GM23248 (cell line): ENCODE data around the gene UPP1.

Source experiments
- EZH2 ChIP-seq: fragments of 200-600 bp; sonication (generic); IDR thresholded peaks from 2 replicates; pipeline ENCODE4 v1.6.1; 2018; ENCODE audit warnings: antibody characterized with exemption, mild to moderate bottlenecking; ENCODE audit not compliant: insufficient read depth, poor library complexity, severe bottlenecking
- EZH2phosphoT487 ChIP-seq: fragments of 200-600 bp; sonication (generic); IDR thresholded peaks from 2 replicates; pipeline ENCODE4 v1.6.1; 2018; ENCODE audit warnings: antibody characterized with exemption, moderate library complexity, mild to moderate bottlenecking, low read depth; ENCODE audit not compliant: insufficient read depth

GRCh38 chr7:48041653-48041970 lies 47.5 kb upstream of the UPP1 start:
- no peak for TF ChIP-seq EZH2
- TF ChIP-seq EZH2phosphoT487 = no peak
